ENCODE results near the gene ZNF19.
"Not testable (repeated sequence)": the region's sequence is repeated elsewhere in the genome, so short reads cannot be mapped to it uniquely, and the experiment has no call there.

Gene ZNF19

DNA sequence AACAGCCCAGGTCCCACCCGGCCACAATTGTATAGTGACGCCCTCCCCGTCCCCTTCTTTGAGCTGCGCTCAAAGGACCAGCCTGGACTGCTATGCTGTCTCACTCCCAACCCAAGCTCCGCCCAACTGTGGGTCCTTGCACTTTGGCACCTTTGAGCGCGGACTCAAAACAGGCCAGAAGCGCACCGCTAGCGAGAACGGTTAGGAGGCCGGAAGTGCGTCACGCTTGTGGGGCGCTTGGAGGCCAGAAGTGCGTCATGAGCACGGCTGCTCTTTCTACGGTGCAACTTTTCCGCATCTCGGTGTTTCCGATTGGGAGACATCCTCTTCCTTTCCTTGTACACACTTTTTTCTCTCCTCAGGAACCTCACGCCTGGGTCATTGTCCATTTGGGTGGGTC lies at the start of gene ZNF19:
TSS of gene ZNF19 (minus strand) at position 203 of the 400 bp plus-strand sequence. CDS start 7,210 bp downstream, outside the sequence.
- no peak for FAIRE-seq

DNA sequence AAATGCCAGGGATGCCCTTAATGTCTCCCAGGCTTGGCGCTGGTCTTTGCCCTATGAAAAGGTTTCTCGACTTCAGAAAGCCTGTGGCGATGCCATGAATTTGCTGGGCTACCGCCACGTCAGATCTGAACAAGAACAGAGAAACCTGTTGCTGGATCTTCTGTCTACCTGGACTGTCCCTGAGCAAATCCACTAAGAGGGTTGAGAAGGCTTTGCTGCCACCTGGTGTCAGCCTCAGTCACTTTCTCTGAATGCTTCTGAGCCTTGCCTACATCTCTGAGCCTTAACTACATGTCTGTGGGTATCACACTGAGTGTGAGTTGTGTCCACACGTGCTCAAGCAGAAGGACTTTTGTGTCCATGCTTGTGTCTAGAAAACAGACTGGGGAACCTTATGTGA lies 48.5 kb upstream of the ZNF19 start:
- no peak for FAIRE-seq

DNA sequence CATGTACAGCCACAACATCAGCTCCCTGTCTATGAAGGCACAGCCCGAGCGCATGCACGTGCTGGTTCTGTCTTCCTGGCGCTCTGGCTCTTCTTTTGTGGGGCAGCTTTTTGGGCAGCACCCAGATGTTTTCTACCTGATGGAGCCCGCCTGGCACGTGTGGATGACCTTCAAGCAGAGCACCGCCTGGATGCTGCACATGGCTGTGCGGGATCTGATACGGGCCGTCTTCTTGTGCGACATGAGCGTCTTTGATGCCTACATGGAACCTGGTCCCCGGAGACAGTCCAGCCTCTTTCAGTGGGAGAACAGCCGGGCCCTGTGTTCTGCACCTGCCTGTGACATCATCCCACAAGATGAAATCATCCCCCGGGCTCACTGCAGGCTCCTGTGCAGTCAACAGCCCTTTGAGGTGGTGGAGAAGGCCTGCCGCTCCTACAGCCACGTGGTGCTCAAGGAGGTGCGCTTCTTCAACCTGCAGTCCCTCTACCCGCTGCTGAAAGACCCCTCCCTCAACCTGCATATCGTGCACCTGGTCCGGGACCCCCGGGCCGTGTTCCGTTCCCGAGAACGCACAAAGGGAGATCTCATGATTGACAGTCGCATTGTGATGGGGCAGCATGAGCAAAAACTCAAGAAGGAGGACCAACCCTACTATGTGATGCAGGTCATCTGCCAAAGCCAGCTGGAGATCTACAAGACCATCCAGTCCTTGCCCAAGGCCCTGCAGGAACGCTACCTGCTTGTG lies 47.8 kb upstream of the ZNF19 start:
- no peak for FAIRE-seq

DNA sequence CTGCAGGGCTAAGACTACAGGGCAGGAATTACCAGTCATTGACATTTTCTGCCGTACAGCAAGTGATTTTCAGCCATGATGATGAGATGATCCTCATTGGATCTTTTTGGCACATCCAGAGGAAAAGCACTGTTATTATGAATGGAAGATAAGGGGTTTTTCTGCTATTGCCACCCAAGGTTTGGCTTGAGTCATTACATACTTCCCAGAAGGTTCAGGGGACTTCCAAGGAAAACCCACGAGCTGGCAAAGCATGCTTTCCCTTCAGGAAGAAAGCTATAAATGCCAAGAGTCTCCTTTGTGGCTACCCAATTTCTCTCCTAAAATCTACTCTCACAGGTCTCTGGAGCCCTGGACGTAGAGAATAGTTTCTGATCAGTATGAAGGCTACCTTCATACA lies 43.2 kb upstream of the ZNF19 start:
- no peak for FAIRE-seq

DNA sequence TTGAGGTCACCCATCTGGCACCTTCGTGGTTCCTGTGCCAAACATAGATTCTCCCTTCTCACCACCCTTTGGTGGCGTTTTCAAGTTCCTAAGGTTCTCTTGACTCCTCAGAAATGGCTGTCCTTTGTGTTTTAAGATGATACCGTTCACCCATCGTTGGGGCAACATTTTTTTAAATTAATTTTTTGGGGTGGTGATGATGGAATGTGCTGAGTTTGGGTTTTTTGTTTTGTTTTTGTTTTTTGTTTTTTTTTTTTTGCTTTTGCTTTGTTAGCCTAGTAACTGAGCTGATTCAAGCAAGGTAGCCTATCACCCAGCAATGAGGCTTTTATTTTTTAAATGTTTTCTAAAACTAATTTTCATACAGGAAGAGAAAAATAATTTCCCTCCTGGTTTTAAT lies 39.7 kb upstream of the ZNF19 start:
- FAIRE-seq: no peak

DNA sequence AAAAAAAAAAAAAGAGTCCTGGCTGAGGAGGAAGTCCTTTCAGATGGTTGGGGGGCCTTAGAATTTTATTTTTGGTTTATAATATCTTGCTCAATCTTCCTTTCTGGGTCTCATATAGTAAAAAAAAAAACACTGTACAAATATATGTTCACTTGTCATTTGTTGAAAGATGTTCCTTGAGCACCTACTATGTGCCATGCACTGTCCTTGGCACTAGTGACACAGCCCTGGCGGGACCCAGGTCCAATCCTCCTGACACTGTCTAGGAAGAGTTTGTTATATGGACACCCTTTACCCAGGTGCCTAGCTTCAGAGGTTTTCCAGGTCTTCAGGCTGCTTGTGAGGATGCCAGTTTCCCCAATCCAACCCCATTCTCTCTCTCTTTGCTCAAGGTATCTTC lies 39.1 kb upstream of the ZNF19 start:
- no peak for FAIRE-seq

DNA sequence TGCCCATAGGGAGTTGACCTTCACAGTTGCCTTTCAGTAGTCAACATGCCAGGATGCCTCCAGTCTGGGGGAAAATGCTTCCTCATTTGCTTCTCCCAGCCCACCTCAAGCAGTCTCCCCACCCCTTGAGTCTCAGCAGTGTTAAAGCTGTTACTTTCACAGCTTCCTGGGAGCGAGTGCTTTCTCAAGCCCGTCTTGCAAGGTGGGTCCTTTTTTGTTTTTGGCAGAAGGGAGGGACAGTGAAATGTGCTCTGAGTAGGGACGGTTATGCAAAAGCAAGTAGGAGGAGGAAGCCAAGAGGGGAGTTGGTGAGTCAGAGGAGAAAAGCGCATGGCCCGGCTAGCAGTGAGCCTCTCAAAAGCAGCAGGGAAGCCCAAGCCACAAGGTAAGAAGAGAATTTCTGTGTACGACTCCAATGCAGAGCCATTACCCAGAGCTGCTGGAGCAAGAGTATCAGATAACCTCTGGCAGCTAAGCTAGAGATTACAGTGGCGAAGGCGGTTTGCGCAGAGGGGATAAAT lies 37.0 kb upstream of the ZNF19 start, which contains the start of gene CHST4:
TSS of gene CHST4 (plus strand) at position 316 of the 521 bp plus-strand sequence. CDS start 10,252 bp downstream, outside the sequence.
- FAIRE-seq: no peak

DNA sequence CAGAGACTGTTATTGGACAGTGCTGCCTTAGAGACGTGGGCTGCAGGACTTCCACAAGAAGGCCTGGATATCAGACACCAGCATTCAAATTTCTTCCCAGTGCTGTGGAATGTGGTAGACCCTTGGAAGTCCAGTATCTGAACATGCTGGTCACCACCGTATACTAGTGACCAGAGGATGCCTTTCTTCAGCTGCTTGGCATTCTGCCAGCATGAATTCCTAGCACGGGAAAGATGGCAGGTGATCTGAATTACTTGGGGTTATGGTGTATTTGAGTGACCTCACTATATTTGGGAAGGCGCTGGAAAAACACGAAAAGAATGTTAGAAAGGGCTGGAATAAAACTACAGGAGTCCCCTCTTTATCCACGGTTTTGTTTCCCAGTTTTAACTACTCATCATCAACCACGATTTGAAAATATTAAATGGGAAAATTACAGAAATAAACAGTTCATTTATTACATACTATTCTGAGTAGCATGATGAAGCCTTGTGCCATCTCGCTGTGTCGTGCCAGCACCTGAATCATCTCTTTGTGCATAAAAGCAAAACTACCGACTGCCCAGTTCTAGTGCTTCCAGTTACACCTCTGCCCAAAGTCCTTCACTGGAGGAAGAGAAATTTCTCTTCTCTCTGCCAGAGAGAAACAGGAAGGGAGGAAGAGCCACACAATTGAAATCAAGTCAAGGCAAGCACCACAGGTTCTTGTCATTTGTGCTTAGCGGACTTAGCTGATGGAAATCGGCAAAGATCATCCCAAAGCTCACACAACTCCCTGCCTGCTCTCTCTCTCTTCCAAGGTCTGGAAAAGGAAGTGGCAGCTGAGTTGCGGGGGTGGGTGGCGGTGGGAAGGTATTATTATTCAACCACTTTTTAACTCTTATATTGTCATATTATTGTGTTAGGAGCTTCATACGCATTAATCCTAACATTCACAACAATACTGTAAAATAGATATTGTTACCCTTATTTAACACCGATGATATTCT lies 35.7 kb upstream of the ZNF19 start:
- no peak for FAIRE-seq

DNA sequence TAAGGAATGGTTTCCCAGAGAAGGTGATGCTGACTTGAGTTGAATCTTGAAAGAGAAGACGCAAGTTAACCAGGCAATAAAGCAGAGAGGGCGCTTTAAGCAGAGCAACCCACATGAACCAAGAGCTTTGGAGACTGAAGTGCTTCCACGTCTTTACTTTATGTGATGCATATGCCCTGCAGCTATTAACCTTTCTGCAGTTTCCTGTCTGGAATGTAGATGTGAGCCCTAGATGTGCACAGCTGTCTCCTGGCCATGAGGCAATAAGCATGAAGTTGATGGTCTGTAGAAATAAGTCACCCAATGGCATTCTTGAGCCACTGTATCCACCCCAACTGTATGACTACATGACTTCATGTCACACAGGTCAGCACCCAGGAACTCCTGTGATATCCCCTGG lies 31.4 kb upstream of the ZNF19 start:
- FAIRE-seq: no peak

DNA sequence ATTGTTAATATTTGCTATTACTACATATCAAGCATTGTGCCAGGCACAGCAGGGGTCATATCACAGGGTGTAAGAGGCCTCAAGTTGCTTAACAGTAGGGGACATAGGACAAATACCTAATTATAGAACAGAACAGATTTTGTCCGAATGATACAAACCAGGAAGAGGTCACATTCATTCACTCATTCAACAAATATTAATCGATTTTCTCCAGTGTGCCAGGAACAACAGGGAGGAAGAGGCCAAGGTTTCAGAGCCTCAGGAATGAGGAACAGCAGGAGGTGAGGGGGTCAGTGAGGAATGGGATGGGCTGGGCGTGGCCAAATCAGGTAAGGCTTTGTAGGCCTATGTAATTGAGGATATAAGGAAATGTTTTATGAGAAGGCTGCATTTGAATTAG lies 25.9 kb upstream of the ZNF19 start:
- no peak for FAIRE-seq

DNA sequence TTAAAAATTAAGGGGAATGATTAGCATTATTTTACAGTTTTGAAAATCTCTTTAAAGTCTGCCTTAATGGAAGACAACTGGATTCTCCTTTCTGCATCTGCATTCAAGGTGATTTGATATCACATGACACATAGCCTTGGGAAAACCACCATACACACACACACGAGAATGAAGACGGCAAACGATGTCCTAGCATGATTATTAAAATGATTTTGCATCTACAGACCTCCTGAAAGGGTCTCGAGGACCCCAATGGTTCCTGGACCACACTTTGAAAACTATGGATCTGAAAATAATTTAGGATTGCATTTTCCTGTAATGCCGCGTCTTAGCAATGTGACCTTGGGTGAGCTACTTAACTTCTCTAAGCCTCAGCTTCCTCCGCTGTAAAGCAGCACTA lies 25.4 kb upstream of the ZNF19 start:
- no peak for FAIRE-seq

DNA sequence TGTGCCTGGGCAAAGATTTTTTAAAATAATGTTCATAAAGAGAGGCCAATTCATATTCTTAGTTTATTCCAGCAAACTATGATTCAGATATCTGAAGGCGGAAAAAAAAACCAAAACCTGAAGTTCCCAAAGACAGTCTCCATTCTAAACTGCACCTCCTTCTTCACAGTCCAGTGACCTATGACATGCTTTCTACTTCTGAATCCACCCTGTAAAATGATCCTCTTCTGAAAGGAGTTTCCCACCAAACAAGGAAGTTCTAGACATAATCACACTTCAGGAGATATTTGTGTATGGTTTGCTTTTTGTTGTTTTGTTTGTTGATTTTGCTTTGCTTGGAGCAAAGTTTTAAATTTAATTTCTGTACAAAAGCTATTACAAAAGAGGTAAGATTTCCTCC lies 24.2 kb upstream of the ZNF19 start:
- no peak for FAIRE-seq

DNA sequence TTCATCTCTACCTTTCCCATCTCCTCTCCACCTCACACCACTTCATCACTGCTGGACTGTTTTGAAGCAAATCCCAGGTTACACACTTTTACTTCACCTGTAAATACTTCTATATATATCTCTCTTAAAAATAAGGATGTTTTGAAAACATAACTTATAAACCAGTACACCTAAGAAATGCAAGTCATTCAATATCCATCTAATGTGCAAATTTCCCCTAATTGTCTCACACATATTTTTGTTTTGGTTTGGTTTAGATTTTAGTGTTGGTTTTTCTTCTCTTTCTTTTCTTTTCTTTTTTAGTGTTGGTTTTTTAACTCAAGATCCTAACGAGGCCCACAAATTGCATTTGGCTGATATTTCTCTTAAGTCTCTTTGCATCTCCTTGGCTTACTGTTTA lies 17.9 kb upstream of the ZNF19 start:
- no peak for FAIRE-seq

DNA sequence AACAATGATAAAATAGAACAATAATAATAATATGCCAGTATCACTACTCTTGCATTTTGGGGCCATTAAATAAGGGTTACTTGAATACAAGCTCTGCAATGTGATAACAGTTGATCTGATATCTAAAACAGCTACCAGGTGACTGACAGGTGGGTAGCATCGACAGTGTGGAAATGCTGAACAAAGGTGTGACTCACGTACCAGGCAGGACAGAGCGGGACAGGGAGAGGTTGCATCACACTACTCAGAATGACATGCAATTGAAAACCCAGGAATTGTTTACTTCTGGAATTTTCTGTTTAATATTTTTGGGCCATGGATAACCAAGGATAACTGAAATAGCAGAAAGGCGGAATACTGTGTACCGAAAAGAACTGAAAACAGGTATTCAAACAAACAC lies 15.8 kb upstream of the ZNF19 start:
- no peak for FAIRE-seq

DNA sequence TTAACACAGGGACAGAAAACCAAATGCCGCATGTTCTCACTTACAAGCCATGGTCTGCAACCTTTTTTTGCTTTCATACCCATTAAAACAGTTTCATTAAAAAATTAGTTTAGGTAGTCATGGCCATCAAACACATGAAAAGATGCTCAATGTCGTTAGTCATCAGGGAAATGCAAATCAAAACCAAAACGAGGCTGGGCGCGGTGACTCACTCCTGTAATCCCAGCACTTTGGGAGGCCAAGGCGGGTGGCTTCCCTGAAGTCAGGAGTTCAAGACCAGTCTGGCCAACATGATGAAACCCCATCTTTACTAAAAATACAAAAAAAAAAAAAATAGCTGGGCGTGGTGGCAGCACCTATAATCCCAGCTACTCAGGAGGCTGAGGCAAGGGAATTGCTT lies 14.9 kb upstream of the ZNF19 start:
- not testable (repeated sequence) for FAIRE-seq

DNA sequence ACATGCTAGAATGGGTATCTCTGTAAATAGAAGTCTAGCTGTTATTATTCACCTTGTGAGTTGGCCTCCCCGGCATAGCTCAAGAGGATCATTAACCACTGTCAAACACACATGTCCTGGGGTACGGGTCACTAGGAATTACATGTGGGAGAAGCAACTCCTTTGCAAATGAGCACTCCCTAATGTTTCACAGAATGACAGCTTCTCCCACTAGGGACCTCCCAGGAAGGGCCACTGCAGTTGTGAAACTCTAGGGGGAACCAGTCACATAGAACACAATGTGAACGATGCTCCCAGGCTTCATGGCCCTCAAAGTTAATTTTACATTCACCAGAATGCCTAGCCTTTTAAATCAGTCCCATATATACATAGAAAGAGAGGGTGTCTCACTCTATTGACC lies 12.4 kb upstream of the ZNF19 start:
- FAIRE-seq: no peak

DNA sequence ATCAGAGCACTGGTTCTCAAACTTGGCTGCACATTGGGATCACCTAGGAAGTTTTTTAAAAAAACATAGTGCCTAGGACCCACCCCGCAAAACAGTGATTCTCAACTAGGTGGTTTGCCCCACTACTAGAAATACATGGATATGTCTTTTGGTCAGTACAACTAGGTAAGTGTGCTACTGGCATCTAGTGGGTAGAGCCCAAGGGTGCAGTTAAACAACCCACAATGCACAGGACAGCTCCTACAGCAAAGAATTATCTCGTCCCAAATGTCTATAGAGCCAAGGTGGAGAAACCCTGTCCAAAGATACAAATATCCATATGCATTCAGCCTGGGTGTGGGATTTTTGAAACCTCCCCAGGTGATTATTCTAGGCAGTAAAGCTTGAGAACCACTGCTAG lies 11.8 kb upstream of the ZNF19 start:
- FAIRE-seq: no peak

DNA sequence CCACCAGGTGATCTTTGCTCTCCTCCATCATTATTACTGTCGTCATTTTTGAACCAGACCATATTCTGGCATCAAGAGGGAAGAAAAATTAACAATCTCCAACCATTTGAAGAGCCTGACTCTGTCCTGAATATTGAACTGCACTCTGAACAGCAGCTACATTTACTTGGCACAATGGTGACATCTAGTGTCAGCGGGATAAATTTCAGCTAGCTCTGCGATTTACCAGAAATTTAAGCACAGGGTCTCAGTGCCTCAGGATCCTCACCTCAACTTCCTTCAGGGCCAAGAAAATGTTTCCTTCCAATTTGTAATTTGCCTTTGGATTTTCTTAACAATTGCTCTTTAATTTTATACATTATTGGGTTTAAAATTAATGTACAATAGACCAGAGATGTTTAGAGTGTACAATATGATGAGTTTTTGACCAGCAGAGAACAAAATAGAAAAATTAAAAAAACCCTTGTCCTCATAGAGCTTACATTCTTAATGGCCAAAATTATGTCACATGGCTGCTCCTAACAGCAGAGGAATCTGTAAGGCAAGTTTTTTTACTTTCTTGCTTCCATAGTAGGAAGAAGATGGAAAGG lies 10.7 kb upstream of the ZNF19 start:
- FAIRE-seq: peak; percentile 86

DNA sequence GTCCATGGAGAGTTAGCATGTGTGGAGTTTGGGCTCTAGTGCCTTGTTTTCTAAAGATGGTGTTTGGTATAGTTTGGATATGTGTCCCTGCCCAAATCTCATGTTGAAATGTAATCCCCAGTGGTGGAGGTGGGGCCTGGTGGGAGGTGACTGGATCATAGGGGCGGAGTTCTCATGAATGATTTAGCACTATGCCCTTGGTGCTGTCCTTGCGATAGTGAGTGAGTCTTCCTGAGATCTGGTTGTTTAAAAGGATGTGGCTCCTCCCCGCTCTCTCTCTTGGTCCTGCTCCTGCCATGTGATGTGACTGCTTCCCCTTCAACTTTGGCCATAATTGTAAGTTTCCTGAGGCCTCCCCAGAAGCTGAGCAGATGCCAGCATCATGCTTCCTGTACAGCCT lies 8.9 kb upstream of the ZNF19 start:
- FAIRE-seq: no peak

DNA sequence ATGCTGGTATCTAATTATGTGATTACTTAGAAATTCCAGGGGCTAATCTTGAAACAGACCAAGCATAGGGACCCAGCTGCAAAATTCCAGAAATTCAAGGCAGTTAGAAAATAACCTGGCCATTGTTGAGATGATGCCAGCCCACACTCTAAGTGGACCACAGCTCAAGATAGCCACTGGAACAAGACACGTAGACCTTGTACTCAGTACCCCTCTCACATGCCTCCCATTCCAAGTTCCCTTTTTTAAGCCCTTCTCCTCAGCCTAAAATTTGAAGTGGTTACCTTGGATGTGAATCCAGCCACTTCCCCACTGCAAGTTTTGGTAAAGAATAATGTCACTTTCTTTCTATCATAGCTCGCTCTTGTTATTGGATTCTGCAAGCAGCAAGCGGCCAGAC lies 4.1 kb upstream of the ZNF19 start:
- FAIRE-seq: no peak

DNA sequence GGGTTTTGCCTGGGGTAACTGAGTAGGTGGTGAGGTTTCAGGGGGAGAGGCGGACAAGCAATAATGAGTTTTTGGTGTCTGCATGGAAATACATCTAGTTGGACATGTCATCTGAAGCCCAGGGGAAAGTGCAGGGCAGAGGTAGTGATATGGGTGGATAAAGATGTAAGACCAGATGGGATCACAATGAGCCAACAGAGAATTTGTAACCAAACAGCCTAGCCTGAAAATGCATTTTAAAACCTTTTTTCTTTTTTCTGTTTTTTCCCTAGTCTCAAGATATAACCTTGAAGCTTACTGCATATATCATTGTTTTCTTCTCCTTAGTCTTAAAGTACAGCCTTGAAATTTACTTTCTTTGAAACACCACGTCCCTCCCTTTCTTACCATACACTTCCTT lies 3.7 kb upstream of the ZNF19 start:
- no peak for FAIRE-seq

DNA sequence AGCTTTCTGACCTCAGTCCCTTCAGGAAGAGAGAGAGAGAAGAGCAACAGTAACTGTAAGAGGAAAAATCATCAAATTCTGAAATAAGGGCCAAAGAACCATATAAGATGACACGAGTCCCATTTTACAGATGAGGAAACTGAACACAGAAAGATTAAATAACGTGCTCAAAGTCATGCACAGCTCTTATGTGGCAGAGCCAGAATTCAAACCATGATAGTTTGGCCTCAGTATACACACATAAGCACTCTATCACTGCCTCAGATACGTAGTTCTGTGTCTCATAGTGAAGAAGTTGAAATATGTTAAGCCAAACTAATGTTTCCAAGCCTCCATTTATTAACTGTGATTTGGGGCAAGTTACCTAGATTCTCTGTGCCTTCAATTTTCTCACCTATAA lies 1.9 kb upstream of the ZNF19 start:
- no peak for FAIRE-seq

DNA sequence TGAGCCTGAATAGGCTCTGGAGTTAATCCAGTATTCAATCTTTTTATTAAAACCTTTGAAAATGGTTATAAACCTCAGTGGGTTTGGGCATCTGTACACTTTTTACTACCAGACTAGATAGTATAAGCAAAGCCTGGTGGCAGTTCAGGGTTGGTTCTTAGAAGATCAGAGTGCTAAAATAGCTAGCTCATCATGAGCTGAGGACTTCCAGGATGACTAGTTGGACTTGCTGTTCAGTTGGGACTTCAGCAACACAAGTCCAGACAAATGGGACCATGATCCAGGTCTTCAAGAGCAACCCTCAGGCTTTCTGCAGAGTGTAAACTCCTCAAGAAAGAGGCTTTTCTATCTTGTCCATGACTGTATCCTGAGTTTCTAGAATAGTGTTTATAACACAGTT lies 1.2 kb upstream of the ZNF19 start:
- no peak for FAIRE-seq
